Measurements from ENCODE around the gene GRIN2A. TPM values are rescaled to one million over a fixed set of nuclear protein-coding genes. Genes with fewer than 3 reads are reported as not detected.
"Not testable (repeated sequence)": the region's sequence is repeated elsewhere in the genome, so short reads cannot be mapped to it uniquely, and the experiment has no call there.

The GRIN2A gene
- polyA plus RNA-seq, 4 donors = 0.66 to 6.5 (median 5.9) TPM

GRCh38 chr16:9885876-9886275, 296.4 kb downstream of the GRIN2A start:
- no peak for DNase-seq (ENCODE audit: low read depth in 4 of 4, low spot score in 3 of 4)

DNA sequence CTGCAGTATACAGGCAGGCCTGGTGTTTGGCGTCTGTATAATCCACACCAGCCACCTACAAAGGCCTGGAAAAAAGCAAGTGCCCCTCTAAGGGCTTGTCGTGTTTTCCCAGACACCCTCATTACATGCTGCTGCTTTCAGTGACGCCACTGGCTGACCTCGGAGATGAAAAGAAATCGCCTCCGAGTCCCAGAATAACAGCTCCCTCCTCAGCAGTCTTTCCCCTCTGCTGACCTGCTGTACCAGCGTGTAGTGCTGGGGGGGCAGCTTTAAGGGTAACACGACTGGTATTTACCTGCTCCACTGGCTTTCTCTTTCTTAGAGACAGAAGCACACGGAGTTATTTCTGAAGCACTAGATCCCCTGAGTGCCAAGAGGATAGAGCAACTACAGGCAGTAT, 296.8 kb downstream of the GRIN2A start:
- peak in 1 of 4 donors; percentile 2 for DNase-seq (ENCODE audit: low read depth in 4 of 4, low spot score in 3 of 4)

- DNase-seq (ENCODE audit: low read depth in 4 of 4, low spot score in 3 of 4) = not testable (repeated sequence)
Measured at GRCh38 chr16:9875981-9876380, 306.2 kb downstream of the GRIN2A start.

DNA sequence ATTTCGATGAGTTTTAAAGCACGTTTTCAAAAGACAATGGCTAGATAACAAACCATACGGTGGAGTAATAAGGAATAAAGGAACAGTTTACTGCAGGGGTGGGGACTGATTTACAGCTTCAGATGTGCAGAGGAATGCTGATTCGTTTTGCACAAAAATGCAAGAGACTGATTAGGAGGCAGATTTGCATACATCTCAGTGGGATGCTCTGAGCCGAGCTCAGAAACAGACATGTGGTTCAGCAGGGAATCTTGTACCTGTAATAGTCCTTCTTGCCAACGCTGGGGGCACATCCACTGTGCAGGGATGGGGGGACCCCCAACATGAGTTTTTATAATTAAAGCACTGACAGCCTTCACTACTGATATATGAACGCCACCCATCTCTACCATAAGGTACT, 308.0 kb downstream of the GRIN2A start:
- DNase-seq (ENCODE audit: low read depth in 4 of 4, low spot score in 3 of 4) = no peak

- DNase-seq (ENCODE audit: low read depth in 4 of 4, low spot score in 3 of 4) = no peak
Measured at GRCh38 chr16:9870962-9871361, 311.3 kb downstream of the GRIN2A start.

DNA sequence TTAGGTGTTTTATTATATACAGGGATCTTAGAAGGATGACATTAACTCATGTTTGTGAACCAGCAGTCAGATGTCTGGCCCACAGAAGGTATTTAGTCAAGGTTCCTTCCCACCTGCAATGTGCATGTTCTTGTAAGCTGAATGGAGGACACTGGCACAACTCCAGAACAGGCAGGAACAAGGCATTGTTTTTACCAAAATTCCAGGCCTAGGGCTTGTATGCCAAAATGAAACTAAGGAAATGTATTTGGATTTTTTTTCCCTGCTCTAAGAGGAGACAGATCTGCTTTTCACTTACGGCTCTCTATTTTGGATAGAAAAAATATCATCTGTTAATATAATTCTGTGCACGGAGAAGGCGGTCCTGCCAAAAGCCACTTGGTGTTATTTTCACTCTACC, 312.5 kb downstream of the GRIN2A start:
- no peak for DNase-seq (ENCODE audit: low read depth in 4 of 4, low spot score in 3 of 4)

DNA sequence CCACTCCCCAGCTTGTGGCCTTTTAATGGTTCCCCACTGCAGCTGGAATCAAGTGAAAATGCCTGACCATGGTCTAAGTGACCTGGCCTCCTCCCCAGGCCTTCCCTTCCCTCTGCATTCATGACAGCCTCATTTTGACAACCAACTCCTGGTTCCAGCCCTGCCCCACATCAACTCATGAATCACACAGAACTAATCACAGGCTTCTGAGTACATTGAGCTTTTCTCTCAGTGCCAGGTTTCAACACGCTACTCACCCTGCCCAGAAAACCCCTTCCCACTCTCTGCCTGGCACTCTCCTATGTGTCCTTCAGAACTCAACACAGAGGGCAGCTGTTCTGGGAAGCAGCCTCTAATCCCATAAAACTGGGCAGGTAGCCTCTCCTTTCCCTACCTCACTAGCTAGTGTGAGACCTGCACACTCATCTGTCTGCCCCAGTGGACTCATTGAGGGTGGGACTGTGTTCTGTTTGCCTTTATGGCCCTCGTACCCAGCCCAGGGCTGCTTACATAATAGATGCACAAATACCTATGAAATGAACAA, 313.6 kb downstream of the GRIN2A start:
- no peak for DNase-seq (ENCODE audit: low read depth in 4 of 4, low spot score in 3 of 4)

- DNase-seq (ENCODE audit: low read depth in 4 of 4, low spot score in 3 of 4) = no peak
Measured at GRCh38 chr16:9867176-9867575, 315.1 kb downstream of the GRIN2A start.

DNA sequence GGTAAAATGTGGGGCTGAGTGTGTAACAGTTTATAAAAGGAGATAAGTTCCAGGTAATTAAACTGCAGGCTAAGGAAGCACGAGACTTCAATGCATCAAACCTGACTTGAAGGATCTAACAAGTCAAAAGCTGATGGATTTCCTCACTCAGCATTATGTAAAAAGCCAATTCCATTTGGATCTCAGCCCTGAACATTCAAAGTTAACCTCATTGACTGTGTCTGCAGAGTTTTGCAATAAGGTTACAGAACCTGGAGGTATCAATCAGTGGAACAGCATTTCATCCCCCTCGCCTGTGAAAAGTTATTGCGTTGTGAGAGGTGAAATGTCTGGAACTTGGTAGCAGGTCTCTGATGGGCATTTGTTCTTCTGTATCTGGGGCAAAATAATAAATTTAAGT, 317.8 kb downstream of the GRIN2A start:
- no peak for DNase-seq (ENCODE audit: low read depth in 4 of 4, low spot score in 3 of 4)

- DNase-seq (ENCODE audit: low read depth in 4 of 4, low spot score in 3 of 4) = no peak
Measured at GRCh38 chr16:9862327-9862726, 319.9 kb downstream of the GRIN2A start.

- DNase-seq (ENCODE audit: low read depth in 4 of 4, low spot score in 3 of 4) = no peak
Measured at GRCh38 chr16:9860876-9861275, 321.4 kb downstream of the GRIN2A start.

DNA sequence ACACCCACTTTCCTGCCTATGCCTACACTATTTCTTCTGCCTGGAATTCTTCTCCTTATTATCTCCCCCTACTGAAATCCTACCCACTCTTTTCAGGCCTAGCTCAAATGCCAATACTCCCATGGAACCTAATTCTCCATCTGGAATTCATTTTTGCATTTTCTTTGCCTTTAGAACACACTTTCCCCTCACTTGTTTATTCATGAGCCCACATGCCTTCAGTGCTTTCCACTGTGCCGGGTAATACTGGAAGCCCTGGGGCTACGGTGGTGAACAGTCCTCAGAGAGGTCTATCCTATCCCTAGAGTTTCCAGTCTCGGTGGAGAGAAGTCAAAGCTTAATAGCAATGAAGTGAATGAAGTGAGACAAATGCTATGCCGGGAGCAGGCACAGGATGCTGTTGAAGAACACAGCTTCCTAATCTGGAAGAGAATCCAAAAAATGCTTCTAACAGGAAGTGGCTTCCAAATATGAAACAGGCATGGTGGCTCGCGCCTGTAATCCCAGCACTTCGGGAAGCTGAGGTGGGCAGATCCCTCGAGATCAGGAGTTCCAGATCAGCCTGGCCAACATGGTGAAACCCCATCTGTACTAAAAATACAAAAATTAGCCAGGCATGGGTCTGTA, 322.4 kb downstream of the GRIN2A start:
- no peak for DNase-seq (ENCODE audit: low read depth in 4 of 4, low spot score in 3 of 4)

DNA sequence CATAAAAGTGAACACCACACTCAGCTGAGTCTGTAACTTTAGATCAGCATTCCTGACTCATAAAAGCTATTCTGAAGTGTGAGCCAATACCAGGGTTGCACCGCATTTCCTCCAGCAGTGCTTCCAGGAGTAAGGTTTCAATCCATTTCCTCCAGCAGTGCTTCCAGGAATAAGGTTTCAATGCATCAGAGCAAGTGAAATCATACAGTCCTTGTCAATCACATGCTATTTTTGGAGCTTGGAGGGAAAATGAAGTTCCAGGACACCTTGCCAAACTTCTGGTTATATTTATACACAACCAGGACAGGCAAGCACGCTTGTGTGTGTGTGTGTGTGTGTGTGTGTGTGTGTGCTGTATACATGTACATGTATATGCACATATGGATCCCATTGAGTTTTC, 327.6 kb downstream of the GRIN2A start:
- DNase-seq (ENCODE audit: low read depth in 4 of 4, low spot score in 3 of 4) = no peak

DNA sequence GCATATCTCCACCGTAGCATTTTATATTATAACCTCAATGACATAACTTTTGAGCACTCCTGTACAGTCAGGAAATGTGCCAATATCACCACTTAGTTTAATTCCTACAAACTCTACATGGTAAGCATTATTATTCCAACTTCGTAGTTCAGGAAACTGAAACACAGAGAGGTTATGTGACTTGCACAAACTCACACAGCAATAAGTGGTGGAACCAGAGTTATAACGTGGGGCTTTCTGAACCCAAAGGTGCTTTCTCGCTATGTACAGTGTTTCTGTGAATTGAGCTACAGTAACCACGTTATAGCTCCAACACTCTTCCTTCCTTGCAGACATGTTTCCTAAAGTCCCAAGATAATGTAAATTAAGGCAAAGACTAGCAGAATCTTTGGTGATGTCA, 330.2 kb downstream of the GRIN2A start:
- no peak for DNase-seq (ENCODE audit: low read depth in 4 of 4, low spot score in 3 of 4)

DNA sequence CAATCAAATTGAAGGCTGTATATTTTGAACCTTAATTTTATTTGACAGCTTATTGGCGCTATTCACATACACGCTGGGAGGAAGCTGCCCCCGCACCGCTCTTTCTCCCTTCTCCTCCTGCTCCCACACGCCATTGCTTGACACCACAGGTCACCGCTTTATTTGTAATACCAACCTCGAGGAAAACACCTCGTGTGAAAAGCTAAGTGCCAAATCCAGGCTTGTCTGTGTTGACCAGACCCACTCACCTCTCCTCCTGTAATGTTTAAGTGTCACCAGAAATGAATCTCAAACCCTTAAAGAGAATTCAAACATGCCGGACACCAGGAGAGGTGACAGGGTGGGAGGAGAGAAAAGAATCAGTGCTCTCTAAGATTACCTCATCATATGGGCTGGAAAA, 331.4 kb downstream of the GRIN2A start:
- DNase-seq (ENCODE audit: low read depth in 4 of 4, low spot score in 3 of 4) = no peak

DNA sequence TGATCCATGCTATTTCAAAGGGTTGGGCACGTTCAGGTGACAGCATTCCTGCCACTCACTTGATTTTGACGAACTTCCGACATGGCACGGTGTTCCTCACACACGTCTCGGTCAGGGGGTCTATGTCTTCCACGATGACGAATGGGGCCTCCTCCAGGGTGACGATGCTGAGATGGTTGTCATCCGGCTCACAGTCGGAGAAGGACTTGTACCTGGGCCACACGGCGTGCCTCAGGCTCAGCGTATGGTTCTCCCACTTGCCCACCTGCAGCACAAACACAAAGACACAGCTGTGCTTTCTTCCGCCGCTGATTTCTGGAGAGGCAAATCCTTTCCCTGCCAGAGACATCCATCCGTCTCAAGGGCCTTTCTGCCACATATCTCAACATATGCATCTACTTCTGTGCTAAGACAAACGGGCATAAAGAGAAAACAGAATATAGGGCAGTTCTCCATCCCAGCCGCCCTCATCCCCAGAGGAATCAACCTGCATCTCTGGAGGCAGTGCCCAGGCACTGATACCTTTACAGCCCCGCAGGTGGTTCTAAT, 332.5 kb downstream of the GRIN2A start:
- DNase-seq (ENCODE audit: low read depth in 4 of 4, low spot score in 3 of 4) = no peak

DNA sequence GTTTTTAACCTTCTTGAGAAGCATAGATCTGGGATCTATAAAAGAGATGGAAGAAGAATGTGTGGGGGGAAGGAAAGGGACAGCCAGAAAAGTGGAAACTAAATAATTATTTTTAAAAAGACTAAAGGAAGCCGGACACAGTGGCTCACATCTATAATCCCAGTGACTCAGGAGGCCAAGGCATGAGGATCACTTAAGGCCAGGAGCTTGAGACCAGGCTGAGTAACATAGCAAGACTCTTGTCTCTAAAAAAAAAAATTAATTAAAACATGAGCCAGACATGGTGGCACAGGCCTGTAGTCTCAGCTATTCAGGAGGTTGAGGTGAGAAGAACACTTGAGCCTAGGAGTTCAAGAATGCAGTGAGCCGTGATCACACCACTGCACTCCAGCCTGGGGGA, 335.1 kb downstream of the GRIN2A start:
- no peak for DNase-seq (ENCODE audit: low read depth in 4 of 4, low spot score in 3 of 4)

- no peak for DNase-seq (ENCODE audit: low read depth in 4 of 4, low spot score in 3 of 4)
Measured at GRCh38 chr16:9846362-9847099, 335.7 kb downstream of the GRIN2A start.

- no peak for DNase-seq (ENCODE audit: low read depth in 4 of 4, low spot score in 3 of 4)
Measured at GRCh38 chr16:9845661-9846361, 336.4 kb downstream of the GRIN2A start.

GRCh38 chr16:9844361-9844760, 337.9 kb downstream of the GRIN2A start:
- no peak for DNase-seq (ENCODE audit: low read depth in 4 of 4, low spot score in 3 of 4)

GRCh38 chr16:9843424-9844018, 338.7 kb downstream of the GRIN2A start:
- DNase-seq (ENCODE audit: low read depth in 4 of 4, low spot score in 3 of 4) = no peak

Data from left renal pelvis (tissue), 4 donors.